Naive thymus-derived CD8-positive, alpha-beta T cell (primary cell): ENCODE data around the gene FTL. TPM values are rescaled to one million over a fixed set of nuclear protein-coding genes. Genes with fewer than 3 reads are reported as not detected.
A peak's percentile ranks its signal among the peaks of the same experiment; 100 is the strongest.
"Not testable (repeated sequence)": the region's sequence is repeated elsewhere in the genome, so short reads cannot be mapped to it uniquely, and the experiment has no call there.

Experiments used
- ATAC-seq, 2 donors: fragments of 150-1000 bp; cut with Tn5 transposase in 1 of 2; sonication (Bioruptor Pico), chemical (Tn5 transposase) in 1 of 2; 1 replicate in 1 of 2; 2 replicates in 1 of 2; pipeline ENCODE4 v1.10.0; 2021; ENCODE audit warnings: mild to moderate bottlenecking in 2 of 2, moderate library complexity in 2 of 2
- POLR2A ChIA-PET: fragments of 350-600 bp; sonication (Branson Sonifier 250); formaldehyde crosslinking; loops from one replicate; lab custom pipeline; 2021; ENCODE audit warnings: antibody characterized with exemption; lab: Charles Lee
- DNase-seq, 10 donors: peaks; one replicate each; pipeline versions ENCODE4 v3.0.0 to v3.0.0-alpha.2; 2020 to 2022
- H3K27ac Mint-ChIP-seq, 10 donors: one replicate each; pipeline ENCODE4 v1.8.0; 2020 to 2022; ENCODE audit warnings: mild to moderate bottlenecking in 10 of 10, mixed read lengths in 10 of 10, moderate library complexity in 4 of 10, inconsistent platforms in 1 of 10
- H3K27me3 Mint-ChIP-seq, 5 donors: one replicate each; pipeline ENCODE4 v1.8.0; 2021 to 2022; ENCODE audit warnings: mixed read lengths in 5 of 5
- H3K36me3 Mint-ChIP-seq, 3 donors: one replicate each; pipeline ENCODE4 v1.8.0; 2020 to 2022; ENCODE audit warnings: mixed read lengths in 3 of 3, mild to moderate bottlenecking in 2 of 3, inconsistent platforms in 1 of 3
- H3K4me1 Mint-ChIP-seq, 4 donors: one replicate each; pipeline ENCODE4 v1.8.0; 2021 to 2022; ENCODE audit warnings: mixed read lengths in 4 of 4
- H3K4me3 Mint-ChIP-seq, 10 donors: one replicate each; pipeline ENCODE4 v1.8.0; 2020 to 2022; ENCODE audit warnings: mild to moderate bottlenecking in 10 of 10, mixed read lengths in 10 of 10, moderate library complexity in 6 of 10, inconsistent platforms in 1 of 10
- H3K9me3 Mint-ChIP-seq, 9 donors: one replicate each; pipeline ENCODE4 v1.8.0; 2020 to 2022; ENCODE audit warnings: mixed read lengths in 9 of 9, mild to moderate bottlenecking in 3 of 9, inconsistent platforms in 1 of 9, moderate library complexity in 1 of 9
- polyA plus RNA-seq, 3 donors: library from polyadenylated mRNA; unstranded; fragments of 300-500 nt; fragmentation: Illumina TruSeq; gene quantifications; one replicate each; pipeline ENCODE4 v1.2.3, GENCODE V29; 2021
- total RNA-seq, 8 experiments: library from RNA in 2 of 8; stranded (reverse) in 2 of 8; gene quantifications; one replicate each; pipeline ENCODE4 v1.2.3 and lab custom pipeline; 2021 to 2026

The FTL gene
- total RNA-seq (1,000 to 10,000 TPM; 1,370 to 1,435 TPM), polyA plus RNA-seq (1,000 to 10,000 TPM; 4,833 to 4,899 (median 4,886) TPM), total RNA-seq (lab: John Stamatoyannopoulos, UW) (418 to 1,160 (median 756) reads per million in 6 experiments)

DNA sequence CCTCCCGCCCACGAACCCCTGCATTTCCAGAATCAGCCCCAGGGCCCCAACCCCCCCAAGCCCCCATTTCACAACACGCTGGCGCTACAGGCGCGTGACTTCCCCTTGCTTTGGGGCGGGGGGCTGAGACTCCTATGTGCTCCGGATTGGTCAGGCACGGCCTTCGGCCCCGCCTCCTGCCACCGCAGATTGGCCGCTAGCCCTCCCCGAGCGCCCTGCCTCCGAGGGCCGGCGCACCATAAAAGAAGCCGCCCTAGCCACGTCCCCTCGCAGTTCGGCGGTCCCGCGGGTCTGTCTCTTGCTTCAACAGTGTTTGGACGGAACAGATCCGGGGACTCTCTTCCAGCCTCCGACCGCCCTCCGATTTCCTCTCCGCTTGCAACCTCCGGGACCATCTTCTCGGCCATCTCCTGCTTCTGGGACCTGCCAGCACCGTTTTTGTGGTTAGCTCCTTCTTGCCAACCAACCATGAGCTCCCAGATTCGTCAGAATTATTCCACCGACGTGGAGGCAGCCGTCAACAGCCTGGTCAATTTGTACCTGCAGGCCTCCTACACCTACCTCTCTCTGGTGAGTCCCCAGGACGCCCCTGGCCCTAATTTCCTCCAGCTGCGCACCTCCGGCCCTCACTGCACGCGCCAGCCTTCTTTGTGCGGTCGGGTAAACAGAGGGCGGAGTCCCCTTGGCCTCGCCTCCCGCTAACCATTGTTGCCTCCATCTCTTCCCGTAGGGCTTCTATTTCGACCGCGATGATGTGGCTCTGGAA, at the start of gene FTL:
Gene FTL, plus strand, starts transcription at position 270 of the 766 bp plus-strand sequence. Its CDS starts 199 bp downstream, at position 469.
- DNase-seq, result peak; percentile 78 to 95 (median 87)
- peak within 1 kb of the TSS; percentile 96 to 99 (median 98) for H3K27ac Mint-ChIP-seq
- peak within 1 kb of the TSS; percentile 94 to 100 (median 99) for H3K4me3 Mint-ChIP-seq
- H3K27me3 Mint-ChIP-seq, result no peaks in the 10 kb centered on the region
- peak; percentile 76 to 77 for ATAC-seq
- peaks cover 32 to 69% (median 65%) of the 10 kb centered on the region in 4 donors for H3K4me1 Mint-ChIP-seq
- H3K36me3 Mint-ChIP-seq, result peaks cover 0 to 36% (median 11%) of the 10 kb centered on the region in 3 donors
- POLR2A ChIA-PET, result interaction anchor here (0.6 to 5.3 kb wide), 18 partner anchors 9 to 1061 kb away, joined by 3 to 53 read pairs (median 6); partner anchors contain the start of genes BAX, GYS1, HSD17B14 and NUCB1
- H3K9me3 Mint-ChIP-seq, result no peaks in the 10 kb centered on the region

DNA sequence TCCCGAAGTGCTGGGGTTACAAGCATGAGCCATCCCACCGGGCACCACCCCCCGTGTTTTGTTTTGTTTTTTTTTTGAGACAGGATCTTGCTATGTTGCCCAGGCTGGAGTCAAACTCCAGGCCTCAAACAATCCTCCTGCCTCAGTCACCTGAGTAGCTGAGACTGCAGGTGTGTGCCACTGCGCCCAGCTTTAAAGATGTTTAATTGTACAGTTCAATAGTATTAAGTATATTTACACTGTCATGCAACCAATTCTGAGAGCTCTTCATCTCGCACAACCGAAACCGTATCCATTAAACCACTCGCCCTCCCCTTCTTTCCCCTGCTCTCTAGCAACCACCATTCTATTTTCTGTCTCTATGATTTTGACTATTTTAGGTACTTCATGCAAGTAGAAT, 49.4 kb upstream of the FTL start:
- Mint-ChIP-seq H3K4me3 (no peak overlapping the region), H3K27ac (peak overlapping the region in 2 of 10 donors; percentile 3 to 9), H3K27me3 (no peaks in the 10 kb centered on the region), H3K9me3 (no peaks in the 10 kb centered on the region), H3K36me3 (peaks cover 4 to 66% (median 17%) of the 10 kb centered on the region in 3 donors), H3K4me1 (peaks cover 0 to 3% (median 3%) of the 10 kb centered on the region in 4 donors)
- POLR2A ChIA-PET, result interaction anchor here (1.8 kb wide), 1 partner anchor 15 kb away, joined by 7 read pairs; no protein-coding TSS in a partner anchor
- DNase-seq (no peak), ATAC-seq (no peak)

DNA sequence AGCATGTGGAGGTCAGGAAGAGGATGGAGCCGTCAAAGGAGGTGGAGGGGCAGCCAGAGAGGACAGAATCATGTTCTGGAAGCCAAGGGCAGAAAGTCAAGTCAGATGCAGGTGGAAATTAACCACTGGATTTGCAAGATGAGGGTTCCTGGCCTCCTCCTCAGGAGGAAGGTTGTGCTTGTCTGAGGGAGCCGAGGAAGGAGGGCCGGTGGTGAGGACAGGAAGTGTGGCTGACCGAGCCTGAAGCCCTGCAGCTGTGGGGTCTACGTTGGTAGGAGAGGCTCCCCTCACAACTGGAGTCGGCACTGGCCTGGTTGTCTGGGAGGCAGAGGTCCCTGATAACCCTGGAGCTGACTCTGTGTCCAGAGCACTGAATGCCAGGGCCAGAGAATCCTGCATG, 47.0 kb upstream of the FTL start:
- Mint-ChIP-seq H3K4me3 (no peak overlapping the region), H3K9me3 (no peaks in the 10 kb centered on the region), H3K27me3 (no peaks in the 10 kb centered on the region), H3K27ac (peak overlapping the region in 5 of 10 donors; percentile 31 to 73 (median 53)), H3K4me1 (peaks cover 0 to 3% (median 2%) of the 10 kb centered on the region in 4 donors), H3K36me3 (peaks cover 4 to 59% (median 5%) of the 10 kb centered on the region in 3 donors)
- ATAC-seq, result no peak
- POLR2A ChIA-PET, result interaction anchor here (1.0 kb wide), 1 partner anchor 41 kb away, joined by 3 read pairs; no protein-coding TSS in a partner anchor
- no peak for DNase-seq

GRCh38 chr19:48918801-48919247, 46.3 kb upstream of the FTL start:
- Mint-ChIP-seq H3K9me3 (no peaks in the 10 kb centered on the region), H3K4me3 (no peak overlapping the region), H3K4me1 (peaks cover 0 to 3% (median 2%) of the 10 kb centered on the region in 4 donors), H3K27me3 (no peaks in the 10 kb centered on the region), H3K36me3 (peaks cover 3 to 58% (median 4%) of the 10 kb centered on the region in 3 donors), H3K27ac (peak overlapping the region in 5 of 10 donors; percentile 10 to 68 (median 21))
- DNase-seq (peak in 1 of 10 donors; percentile 4), ATAC-seq (peak in 1 of 2 donors; percentile 42)
- POLR2A ChIA-PET, result interaction anchor here (0.6 to 1.4 kb wide), 5 partner anchors 10 to 265 kb away, joined by 3 to 7 read pairs (median 3); partner anchors contain the start of gene NUCB1

DNA sequence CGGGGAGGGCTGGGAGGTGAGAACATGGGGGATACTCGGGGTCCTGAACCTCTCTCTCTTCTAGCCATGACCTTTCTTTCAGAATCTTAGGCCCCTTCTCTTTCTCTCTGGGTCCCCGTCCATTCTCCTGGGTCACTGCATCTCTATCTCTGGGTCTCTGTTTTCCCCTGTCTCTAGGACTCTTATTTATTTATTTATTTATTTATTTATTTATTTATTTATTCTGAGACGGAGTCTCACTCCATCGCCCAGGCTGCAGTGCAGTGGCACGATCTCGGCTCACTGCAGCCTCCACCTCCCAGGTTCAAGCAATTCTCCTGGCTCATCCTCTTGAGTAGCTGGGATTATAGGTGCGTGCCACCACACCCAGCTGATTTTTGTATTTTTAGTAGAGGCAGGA, 45.8 kb upstream of the FTL start:
- H3K4me1 Mint-ChIP-seq, ATAC-seq, H3K9me3 Mint-ChIP-seq, H3K4me3 Mint-ChIP-seq, H3K27me3 Mint-ChIP-seq, DNase-seq: not testable (repeated sequence)
- peaks cover under 1 to 55% (median 4%) of the 10 kb centered on the region in 3 donors for H3K36me3 Mint-ChIP-seq
- POLR2A ChIA-PET, result interaction anchor here (0.6 to 1.4 kb wide), 4 partner anchors 9 to 265 kb away, joined by 3 to 7 read pairs (median 3); partner anchors contain the start of gene NUCB1
- H3K27ac Mint-ChIP-seq, result peak overlapping the region in 2 of 10 donors; percentile 17 to 21

- DNase-seq (no peak), ATAC-seq (no peak)
- Mint-ChIP-seq H3K27me3 (no peaks in the 10 kb centered on the region), H3K4me1 (peaks cover 0 to 3% (median 0%) of the 10 kb centered on the region in 4 donors), H3K36me3 (peaks cover 0 to 43% (median 2%) of the 10 kb centered on the region in 3 donors), H3K27ac (no peak overlapping the region), H3K9me3 (no peaks in the 10 kb centered on the region), H3K4me3 (no peak overlapping the region)
- POLR2A ChIA-PET, result no interaction called here
These were observed 44.2 kb upstream of the FTL start for GRCh38 chr19:48920949-48921348.

DNA sequence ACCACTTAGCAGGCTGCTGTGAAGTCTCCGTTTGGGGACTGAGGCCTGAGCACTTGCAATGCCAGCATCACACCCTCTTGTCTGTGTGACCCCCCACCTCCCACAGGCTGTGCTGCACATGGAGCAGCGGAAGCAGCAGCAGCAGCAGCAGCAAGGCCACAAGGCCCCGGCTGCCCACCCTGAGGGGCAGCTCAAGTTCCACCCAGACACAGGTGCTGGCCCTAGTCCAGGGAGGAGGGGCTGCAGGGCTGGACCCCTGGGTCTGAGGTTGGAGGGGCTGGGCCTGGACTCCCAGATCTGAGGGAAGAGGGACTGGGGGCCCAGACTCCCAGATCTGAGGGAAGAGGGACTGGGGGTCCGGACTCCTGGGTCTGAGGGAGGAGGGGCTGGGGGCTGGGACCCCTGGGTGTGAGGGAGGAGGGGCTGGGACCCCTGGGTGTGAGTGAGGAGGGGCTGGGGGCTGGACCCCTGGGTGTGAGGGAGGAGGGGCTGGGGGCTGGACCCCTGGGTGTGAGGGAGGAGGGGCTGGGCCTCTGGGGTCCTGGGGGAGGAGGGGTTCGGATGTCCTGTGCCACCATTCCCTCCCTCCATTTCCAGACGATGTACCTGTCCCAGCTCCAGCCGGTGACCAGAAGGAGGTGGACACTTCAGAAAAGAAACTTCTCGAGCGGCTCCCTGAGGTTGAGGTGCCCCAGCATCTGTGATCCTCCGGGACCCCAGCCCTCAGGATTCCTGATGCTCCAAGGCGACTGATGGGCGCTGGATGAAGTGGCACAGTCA, 43.2 kb upstream of the FTL start:
- H3K27me3 Mint-ChIP-seq, result no peaks in the 10 kb centered on the region
- no peak for DNase-seq
- no peak for ATAC-seq
- H3K4me3 Mint-ChIP-seq, result no peak overlapping the region
- H3K36me3 Mint-ChIP-seq, result peaks cover 0 to 36% (median 0%) of the 10 kb centered on the region in 3 donors
- peaks cover 0 to 5% (median 2%) of the 10 kb centered on the region in 4 donors for H3K4me1 Mint-ChIP-seq
- H3K9me3 Mint-ChIP-seq, result no peaks in the 10 kb centered on the region
- POLR2A ChIA-PET, result interaction anchor here (1.3 kb wide), 1 partner anchor 10 kb away, joined by 5 read pairs; no protein-coding TSS in a partner anchor
- H3K27ac Mint-ChIP-seq, result peak overlapping the region in 1 of 10 donors; percentile 72

GRCh38 chr19:48922548-48923490, 42.3 kb upstream of the FTL start:
- H3K4me1 Mint-ChIP-seq, result peaks cover 0 to 7% (median 1%) of the 10 kb centered on the region in 4 donors
- ATAC-seq, result no peak
- H3K36me3 Mint-ChIP-seq, result peaks cover 0 to 30% (median 0%) of the 10 kb centered on the region in 3 donors
- no peak for DNase-seq
- no peaks in the 10 kb centered on the region for H3K27me3 Mint-ChIP-seq
- no peaks in the 10 kb centered on the region for H3K9me3 Mint-ChIP-seq
- POLR2A ChIA-PET, result interaction anchor here (0.6 to 1.3 kb wide), 4 partner anchors 10 to 90 kb away, joined by 3 to 5 read pairs (median 4); no protein-coding TSS in a partner anchor
- peak overlapping the region in 2 of 10 donors; percentile 60 to 69 for H3K27ac Mint-ChIP-seq
- no peak overlapping the region for H3K4me3 Mint-ChIP-seq

DNA sequence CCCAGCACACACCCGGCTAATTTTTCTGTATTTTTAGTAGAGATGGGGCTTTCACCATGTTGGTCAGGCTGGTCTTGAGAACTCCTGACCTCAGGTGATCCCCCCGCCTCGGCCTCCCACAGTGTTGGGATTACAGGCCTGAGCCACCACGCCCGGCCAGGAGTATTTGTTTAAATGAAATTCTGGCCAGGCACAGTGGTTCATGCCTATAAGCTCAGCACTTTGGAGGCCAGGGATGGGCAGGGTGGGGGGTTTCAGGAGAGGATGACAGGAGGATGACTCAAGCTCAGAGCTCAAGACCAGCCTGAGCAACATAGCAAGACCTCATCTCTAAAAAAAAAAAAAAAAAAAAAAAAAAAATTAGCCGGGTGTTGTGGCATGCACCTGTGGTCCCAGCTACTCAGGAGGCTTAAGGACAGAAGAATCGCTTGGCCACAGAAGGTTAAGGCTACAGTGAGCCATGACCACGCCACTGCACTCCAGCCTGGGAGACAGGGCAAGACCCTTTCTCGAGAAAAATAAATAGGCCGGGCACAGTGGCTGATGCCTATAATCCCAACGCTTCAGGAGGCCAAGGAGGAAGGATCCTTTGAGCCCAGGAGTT, 39.8 kb upstream of the FTL start:
- H3K9me3 Mint-ChIP-seq, result no peaks in the 10 kb centered on the region
- DNase-seq, result no peak
- no peaks in the 10 kb centered on the region for H3K27me3 Mint-ChIP-seq
- peaks cover 0 to 7% (median 0%) of the 10 kb centered on the region in 4 donors for H3K4me1 Mint-ChIP-seq
- POLR2A ChIA-PET, result no interaction called here
- peaks cover 0 to 18% (median 0%) of the 10 kb centered on the region in 3 donors for H3K36me3 Mint-ChIP-seq
- peak overlapping the region in 1 of 10 donors; percentile 43 for H3K27ac Mint-ChIP-seq
- no peak for ATAC-seq
- no peak overlapping the region for H3K4me3 Mint-ChIP-seq

DNA sequence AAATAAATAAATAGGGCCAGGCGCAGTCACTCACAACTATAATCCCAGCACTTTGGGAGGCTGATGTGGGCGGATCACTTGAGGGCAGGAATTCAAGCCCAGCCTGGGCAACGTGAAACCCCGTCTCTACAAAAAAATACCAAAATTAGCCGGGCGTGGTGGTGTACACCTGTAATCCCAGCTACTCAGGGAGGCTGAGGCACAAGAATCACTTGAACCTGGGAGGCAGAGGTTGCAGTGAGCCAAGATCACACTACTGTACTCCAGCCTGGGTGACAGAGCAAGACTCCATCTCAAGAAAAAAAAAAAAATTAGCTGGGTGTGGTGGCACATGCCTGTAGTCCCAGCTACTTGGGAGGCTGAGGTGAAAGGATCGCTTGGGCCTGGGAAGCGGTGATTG, 39.2 kb upstream of the FTL start:
- peaks cover 0 to 17% (median 0%) of the 10 kb centered on the region in 3 donors for H3K36me3 Mint-ChIP-seq
- not testable (repeated sequence) for ATAC-seq, H3K27ac Mint-ChIP-seq, DNase-seq, H3K9me3 Mint-ChIP-seq, H3K27me3 Mint-ChIP-seq, H3K4me3 Mint-ChIP-seq, H3K4me1 Mint-ChIP-seq
- POLR2A ChIA-PET, result interaction anchor here (0.6 kb wide), 1 partner anchor 87 kb away, joined by 4 read pairs; no protein-coding TSS in a partner anchor

DNA sequence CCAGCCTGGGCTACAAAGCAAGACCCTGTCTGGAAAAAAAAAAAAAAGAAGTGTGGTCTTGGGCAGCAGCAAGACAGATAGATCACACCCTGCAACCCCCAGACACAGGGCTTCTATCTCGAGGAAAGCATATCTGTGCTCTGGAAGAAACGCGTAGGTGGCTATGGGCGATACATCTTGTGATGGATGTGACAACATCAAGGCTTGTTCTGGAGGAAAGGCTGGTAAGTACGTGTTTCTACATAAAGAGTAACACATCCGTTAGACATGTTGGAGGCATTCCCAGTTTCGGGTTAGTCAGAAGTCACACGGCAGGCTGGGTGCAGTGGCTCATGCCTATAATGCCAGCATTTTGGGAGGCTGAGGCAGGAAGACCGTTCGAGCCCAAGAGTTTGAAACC, 38.2 kb upstream of the FTL start:
- ATAC-seq (peak; percentile 28 to 72), DNase-seq (peak in 3 of 10 donors; percentile 4 to 16 (median 12))
- Mint-ChIP-seq H3K27me3 (no peaks in the 10 kb centered on the region), H3K9me3 (no peaks in the 10 kb centered on the region), H3K27ac (peak overlapping the region in 2 of 10 donors; percentile 39 to 50), H3K4me3 (peak overlapping the region in 8 of 10 donors; percentile 20 to 69 (median 43)), H3K4me1 (peaks cover 0 to 7% (median 0%) of the 10 kb centered on the region in 4 donors), H3K36me3 (peaks cover 0 to 9% (median 0%) of the 10 kb centered on the region in 3 donors)
- POLR2A ChIA-PET, result no interaction called here
